Measurements from ENCODE around the gene VPS11.

Gene VPS11

DNA sequence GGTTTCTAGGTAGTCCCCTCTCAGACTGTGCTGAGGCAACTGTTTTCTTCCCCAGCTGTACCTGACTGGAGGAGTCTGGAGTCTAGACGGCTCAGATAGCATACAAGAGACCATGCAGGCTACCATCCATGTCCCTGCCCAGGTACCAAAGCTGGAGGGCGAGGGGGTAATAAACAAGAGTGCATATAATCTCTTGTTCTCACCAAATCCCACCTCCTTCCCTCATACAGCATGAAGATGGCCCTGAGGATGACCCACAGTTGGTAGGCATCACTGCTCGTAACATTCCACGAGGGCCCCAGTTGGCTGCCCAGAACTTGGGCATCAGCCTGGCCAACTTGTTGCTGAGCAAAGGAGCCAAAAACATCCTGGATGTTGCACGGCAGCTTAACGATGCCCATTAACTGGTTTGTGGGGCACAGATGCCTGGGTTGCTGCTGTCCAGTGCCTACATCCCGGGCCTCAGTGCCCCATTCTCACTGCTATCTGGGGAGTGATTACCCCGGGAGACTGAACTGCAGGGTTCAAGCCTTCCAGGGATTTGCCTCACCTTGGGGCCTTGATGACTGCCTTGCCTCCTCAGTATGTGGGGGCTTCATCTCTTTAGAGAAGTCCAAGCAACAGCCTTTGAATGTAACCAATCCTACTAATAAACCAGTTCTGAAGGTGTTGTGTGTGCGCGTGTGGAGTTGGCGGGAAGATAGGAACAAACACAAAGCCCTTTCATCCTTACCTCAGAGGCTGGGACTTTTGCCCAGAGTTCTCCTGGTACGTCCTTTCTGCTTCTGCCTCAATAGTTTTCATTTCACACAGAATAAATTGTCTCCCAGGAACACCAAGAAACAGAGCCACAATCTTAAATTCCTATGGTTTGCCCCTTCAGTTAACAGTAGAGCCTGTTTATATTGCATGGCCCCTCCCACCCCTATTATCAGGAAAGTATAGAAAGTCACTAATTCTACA lies 25.5 kb downstream of the VPS11 start:
- CTCF ChIA-PET = interaction anchor here (0.8 to 1.9 kb wide), 4 partner anchors 8 to 229 kb away, joined by 3 to 7 read pairs (median 4); partner anchors contain the start of genes C2CD2L, HMBS and HYOU1
- POLR2A ChIA-PET = interaction anchor here (0.5 to 2.8 kb wide), 10 partner anchors 8 to 113 kb away, joined by 3 to 76 read pairs (median 5); partner anchors contain the start of genes C2CD2L, CBL, DPAGT1 and HINFP
- TF ChIP-seq, protein P1, sequence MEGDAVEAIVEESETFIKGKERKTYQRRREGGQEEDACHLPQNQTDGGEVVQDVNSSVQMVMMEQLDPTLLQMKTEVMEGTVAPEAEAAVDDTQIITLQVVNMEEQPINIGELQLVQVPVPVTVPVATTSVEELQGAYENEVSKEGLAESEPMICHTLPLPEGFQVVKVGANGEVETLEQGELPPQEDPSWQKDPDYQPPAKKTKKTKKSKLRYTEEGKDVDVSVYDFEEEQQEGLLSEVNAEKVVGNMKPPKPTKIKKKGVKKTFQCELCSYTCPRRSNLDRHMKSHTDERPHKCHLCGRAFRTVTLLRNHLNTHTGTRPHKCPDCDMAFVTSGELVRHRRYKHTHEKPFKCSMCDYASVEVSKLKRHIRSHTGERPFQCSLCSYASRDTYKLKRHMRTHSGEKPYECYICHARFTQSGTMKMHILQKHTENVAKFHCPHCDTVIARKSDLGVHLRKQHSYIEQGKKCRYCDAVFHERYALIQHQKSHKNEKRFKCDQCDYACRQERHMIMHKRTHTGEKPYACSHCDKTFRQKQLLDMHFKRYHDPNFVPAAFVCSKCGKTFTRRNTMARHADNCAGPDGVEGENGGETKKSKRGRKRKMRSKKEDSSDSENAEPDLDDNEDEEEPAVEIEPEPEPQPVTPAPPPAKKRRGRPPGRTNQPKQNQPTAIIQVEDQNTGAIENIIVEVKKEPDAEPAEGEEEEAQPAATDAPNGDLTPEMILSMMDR (IDR thresholded peaks at IDR 0.05; ENCODE audit: control extremely low read depth, extremely low read depth, low read depth, missing control alignments) = no peak
- no peak for DNase-seq (ENCODE audit: extremely low spot score)

DNA sequence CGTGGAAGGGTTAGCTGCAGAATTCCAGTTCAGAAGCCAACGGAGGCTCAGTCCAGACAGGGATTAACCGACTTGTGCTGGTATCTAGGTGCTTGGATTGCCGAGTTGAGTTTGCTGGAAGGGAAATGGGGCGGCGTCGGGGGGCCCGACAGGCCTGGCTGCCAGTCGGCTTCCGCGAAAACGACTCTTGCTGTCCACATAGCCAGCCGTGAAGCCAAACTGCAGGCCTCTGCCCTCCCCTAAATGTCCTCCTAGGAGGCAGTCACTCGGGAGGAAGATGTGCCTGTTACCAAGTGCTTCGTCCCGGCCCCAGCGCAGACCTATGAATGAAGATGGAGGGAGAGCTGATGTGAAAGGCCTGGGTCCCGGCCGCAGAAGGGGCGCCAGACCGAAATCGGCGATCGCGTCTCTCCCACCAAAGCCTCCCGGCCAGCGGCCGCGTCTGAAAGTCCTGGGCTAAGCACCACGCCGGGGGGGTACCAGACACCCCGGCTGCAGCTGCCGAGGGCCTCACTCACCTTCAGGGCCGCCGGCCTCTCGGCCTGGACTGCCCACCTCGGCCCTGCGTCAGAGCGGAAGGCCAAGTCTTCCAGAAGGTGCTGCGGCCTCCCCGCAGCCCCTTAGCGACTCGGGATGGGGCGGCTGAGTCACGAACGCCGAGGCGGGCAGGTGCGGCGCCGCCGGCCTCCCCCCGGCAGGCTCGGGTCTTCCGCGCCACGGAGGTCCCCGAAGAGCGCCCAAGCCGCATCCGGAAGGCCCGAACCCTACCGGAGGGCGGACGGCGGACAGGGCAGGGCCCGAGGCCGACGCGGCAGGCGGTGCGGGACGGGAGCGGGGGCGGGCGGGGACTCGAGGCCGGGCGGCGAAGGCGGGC lies 26.6 kb downstream of the VPS11 start:
- ChIA-PET POLR2A (interaction anchor here (0.6 to 2.8 kb wide), 24 partner anchors 8 to 1817 kb away, joined by 3 to 76 read pairs (median 4); partner anchors contain the start of genes C2CD2L, CBL, DPAGT1 and HINFP), CTCF (interaction anchor here (1.2 to 1.9 kb wide), 7 partner anchors 8 to 230 kb away, joined by 3 to 8 read pairs (median 4); partner anchors contain the start of genes HMBS and VPS11)
- peak; percentile 29 for DNase-seq (ENCODE audit: extremely low spot score)
- TF ChIP-seq, protein P1 (IDR thresholded peaks at IDR 0.05; ENCODE audit: control extremely low read depth, extremely low read depth, low read depth, missing control alignments) = no peak

DNA sequence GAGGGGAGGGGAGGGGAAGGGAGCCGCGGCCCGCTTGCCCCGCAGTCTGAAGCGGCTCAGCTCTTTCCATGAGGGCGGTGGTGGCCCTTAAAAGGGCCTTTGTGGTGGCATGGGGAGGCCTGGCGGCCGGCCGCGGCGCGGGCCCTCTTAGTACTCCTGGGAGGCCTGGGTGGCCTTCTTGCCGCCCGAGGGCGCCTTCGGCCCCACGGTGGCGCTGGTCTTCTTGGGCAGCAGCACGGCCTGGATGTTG lies 27.1 kb downstream of the VPS11 start:
- peak; percentile 67 for DNase-seq (ENCODE audit: extremely low spot score)
- TF ChIP-seq, protein P1 (IDR thresholded peaks at IDR 0.05; ENCODE audit: control extremely low read depth, extremely low read depth, low read depth, missing control alignments) = peak; percentile 83
- ChIA-PET POLR2A (interaction anchor here (0.6 to 2.8 kb wide), 23 partner anchors 8 to 852 kb away, joined by 3 to 76 read pairs (median 4); partner anchors contain the start of genes C2CD2L, CBL, DPAGT1 and HINFP), CTCF (interaction anchor here (0.6 to 1.9 kb wide), 9 partner anchors 8 to 230 kb away, joined by 3 to 8 read pairs (median 4); partner anchors contain the start of genes C2CD2L, HMBS and VPS11)

DNA sequence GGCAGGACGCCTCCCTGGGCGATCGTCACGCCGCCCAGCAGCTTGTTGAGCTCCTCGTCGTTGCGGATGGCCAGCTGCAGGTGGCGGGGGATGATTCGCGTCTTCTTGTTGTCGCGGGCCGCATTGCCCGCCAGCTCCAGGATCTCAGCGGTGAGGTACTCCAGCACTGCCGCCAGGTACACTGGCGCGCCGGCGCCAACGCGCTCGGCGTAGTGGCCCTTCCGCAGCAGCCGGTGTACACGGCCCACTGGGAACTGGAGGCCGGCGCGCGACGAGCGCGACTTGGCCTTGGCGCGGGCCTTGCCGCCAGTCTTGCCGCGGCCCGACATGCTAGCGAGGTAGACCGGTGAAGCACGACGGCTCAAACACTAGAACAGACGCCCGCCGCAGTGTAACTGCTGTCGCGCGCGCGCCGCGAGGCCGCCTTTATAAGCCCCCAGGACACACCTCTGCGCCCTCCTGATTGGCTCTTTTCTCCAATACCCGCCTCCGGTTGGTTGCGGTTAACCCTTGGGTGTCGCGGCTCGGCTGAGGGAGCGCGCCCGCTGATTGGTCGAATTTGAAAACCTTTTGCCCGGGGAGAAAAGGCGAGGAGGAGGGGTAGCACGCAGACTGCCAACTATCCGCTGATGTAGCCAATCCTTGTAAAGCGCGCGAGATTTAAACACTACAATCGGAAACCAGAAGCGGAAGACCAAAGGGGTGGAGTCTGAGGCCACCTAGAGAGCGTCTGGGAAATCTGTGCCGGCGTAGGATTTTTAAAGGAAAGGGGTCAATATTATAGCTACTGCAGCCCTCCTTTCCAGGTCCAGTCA lies 27.7 kb downstream of the VPS11 start:
- peak; percentile 98 for DNase-seq (ENCODE audit: extremely low spot score)
- POLR2A ChIA-PET = interaction anchor here (0.6 to 2.8 kb wide), 21 partner anchors 10 to 853 kb away, joined by 3 to 76 read pairs (median 4); partner anchors contain the start of genes C2CD2L, CBL, HINFP and HMBS
- TF ChIP-seq, protein P1 (IDR thresholded peaks at IDR 0.05; ENCODE audit: control extremely low read depth, extremely low read depth, low read depth, missing control alignments) = no peak
- CTCF ChIA-PET = interaction anchor here (0.6 to 1.9 kb wide), 10 partner anchors 9 to 245 kb away, joined by 3 to 8 read pairs (median 4); partner anchors contain the start of genes C2CD2L, HMBS and VPS11

DNA sequence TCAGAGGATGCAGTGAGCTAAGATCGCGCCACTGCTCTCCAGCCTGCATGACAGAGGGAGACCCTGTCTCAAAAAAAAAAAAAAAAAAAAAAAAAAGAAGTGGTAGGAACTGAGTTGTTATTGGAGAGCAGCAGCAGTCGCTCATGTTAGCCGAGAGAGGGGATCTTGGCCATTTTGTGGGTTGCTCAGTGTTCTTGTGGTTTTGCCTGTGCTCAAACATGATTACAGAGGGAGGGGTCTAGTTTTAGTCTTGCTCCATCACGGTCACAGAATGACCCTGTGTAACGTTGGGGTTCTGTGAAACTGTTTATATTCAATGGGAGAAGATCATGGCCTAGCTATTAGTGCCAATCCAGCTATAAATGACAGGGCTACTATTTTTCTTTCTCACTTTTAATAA lies 32.1 kb downstream of the VPS11 start:
- CTCF ChIA-PET = interaction anchor here (0.7 to 1.3 kb wide), 7 partner anchors 9 to 35 kb away, joined by 3 to 6 read pairs (median 3); no protein-coding TSS in a partner anchor
- POLR2A ChIA-PET = no interaction called here
- no peak for DNase-seq (ENCODE audit: extremely low spot score)
- TF ChIP-seq, protein P1 (IDR thresholded peaks at IDR 0.05; ENCODE audit: control extremely low read depth, extremely low read depth, low read depth, missing control alignments) = no peak

Measured in GM10248 (cell line).